HG03175 (cell line): ENCODE results near the gene CPLX1.
"Not testable (repeated sequence)": the region's sequence is repeated elsewhere in the genome, so short reads cannot be mapped to it uniquely, and the experiment has no call there.

Experiments used
- ATAC-seq: cut with Tn5 transposase; IDR thresholded peaks from one replicate; pipeline ENCODE4 v1.9.1; 2021; ENCODE audit warnings: mild to moderate bottlenecking, moderate library complexity; ENCODE audit not compliant: unreplicated experiment

CPLX1 gene

GRCh38 chr4:762211-763190 is 63.4 kb downstream of the CPLX1 start:
- no peak for ATAC-seq

GRCh38 chr4:761739-762138 is 64.2 kb downstream of the CPLX1 start:
- ATAC-seq, result no peak

DNA sequence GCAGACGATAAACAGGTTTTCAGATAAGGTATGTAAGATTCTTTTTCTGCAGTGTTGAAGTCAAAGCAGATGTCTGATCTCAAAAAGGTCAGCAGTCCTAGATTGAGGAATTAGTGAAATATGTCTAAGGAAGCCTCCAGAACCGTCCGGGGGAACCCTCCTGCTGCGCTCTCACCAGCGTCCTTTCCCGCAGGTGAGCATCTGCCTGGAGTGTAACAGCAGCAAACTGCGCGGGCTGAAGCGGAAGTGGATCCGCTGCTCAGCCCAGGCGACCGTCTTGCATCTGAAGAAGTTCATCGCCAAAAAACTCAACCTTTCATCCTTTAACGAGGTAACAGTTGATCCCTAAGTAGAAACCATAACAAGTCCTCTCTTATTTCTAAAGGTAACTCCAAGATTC is 64.8 kb downstream of the CPLX1 start:
- no peak for ATAC-seq

GRCh38 chr4:760616-761015 is 65.3 kb downstream of the CPLX1 start:
- no peak for ATAC-seq

DNA sequence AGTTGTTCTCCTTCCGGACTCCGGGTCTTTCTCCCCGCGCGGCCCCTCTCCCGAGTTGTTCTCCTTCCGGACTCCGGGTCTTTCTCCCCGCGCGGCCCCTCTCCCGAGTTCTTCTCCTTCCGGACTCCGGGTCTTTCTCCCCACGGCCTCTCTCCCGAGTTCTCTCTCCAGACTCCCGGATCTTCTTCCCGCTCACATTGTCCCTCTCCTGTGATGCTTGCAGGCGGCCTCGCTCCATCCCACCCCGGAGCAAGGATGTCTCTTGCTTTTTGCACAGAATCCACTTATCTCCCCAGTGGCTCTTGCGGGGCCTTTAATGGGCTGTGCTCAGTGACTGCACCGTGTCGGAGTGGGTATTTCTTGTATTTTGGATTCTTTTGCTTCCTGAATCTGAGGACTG is 66.1 kb downstream of the CPLX1 start:
- not testable (repeated sequence) for ATAC-seq

- ATAC-seq, result no peak
Measured at GRCh38 chr4:757111-757510, 68.8 kb downstream of the CPLX1 start.

DNA sequence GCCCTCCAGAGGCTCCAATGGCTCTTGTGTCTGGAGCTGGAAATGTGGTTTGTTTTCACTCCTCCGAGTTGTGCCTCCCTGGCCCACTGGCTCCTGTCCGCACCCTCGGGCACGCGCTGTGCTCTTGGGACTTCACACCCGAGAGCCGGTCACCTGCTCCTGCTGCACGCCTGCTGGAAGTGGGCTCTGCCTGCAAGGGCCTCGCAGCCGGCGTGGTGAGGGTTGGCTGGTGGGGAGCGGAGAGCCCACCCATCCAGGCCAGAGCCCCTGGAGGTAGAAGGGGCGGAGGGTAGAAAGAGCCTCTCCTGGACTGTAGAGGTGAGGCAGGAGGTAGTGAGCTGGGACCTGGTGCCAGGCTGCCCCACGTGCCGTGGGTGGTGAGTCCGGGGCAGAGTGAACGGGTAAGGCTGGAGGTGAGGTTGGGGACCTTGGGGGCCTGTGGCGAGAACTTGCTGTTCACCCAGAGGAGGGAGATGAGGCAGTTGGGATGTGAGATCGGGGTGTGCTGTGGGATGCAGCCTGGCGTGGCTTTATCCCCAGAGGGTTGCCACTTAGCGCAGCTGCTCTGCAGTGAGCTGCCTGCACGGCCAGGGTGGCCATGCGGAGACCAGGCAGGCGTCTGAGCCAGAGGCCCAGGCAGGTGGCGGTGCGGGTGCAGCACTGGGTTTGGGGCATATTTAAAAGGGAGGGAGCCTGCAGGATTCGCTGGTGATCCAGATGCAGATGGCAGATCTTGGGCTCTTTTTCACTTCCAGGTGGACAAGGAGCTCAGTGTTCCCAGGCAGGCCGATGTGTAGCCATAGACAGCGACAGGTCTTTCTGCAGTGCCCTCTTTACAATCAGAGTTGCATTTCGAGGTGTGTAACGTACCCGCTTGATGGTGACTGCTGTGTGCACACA is 71.5 kb downstream of the CPLX1 start:
- ATAC-seq, result no peak

- ATAC-seq, result not testable (repeated sequence)
Measured at GRCh38 chr4:753186-753585, 72.7 kb downstream of the CPLX1 start.

DNA sequence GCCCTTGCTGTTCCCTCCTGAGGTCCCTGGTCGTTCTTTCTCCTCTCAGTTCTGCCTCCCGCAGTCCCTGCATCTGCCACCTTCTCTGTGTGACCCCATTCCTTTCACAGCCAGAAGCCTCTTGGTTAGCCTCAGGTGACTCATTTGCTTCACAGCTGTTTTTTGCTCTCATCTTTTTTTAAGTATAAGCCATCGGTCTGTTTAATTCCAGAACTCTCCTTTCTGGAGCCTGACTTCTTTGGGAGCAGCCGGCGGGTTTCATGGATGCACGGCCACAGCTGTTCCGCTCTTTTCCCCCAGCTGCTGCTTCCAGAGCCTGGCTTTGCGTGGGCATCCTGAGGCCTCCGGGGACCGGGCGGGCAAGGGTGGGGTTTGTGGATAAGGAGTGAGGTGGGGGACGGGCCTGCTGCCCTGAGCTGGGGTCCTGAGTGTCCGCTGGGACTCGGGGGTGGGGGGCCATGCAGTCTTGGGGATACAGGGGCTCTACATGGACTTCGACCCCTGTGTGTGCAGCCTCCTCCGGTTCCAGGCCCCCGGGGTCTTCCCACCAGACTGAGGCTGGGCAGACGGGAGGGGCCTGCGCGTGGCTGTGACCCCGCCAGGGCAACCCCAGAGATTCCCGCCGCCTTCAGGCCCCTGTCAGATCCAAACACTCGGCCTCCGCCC is 73.6 kb downstream of the CPLX1 start:
- ATAC-seq, result no peak

DNA sequence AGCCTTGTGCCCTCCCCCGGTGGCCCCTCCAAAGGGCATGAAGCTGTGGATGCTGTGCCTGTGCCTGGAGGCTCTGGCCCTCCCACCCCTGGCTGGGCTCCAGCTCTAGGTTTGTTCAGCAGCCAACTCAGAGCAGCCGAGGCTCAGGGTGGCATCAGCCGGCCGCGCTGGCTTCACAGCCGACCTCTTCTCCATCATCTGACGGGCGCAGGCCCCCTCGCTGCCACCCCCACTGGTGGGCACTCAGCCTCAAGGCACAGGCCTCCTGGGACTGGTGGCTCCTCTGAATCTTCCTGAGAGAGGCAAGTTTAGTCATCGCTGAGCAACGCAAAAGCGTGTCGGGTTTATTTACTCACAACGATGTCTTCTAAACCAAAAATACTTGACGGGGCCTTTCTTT is 74.3 kb downstream of the CPLX1 start:
- no peak for ATAC-seq

DNA sequence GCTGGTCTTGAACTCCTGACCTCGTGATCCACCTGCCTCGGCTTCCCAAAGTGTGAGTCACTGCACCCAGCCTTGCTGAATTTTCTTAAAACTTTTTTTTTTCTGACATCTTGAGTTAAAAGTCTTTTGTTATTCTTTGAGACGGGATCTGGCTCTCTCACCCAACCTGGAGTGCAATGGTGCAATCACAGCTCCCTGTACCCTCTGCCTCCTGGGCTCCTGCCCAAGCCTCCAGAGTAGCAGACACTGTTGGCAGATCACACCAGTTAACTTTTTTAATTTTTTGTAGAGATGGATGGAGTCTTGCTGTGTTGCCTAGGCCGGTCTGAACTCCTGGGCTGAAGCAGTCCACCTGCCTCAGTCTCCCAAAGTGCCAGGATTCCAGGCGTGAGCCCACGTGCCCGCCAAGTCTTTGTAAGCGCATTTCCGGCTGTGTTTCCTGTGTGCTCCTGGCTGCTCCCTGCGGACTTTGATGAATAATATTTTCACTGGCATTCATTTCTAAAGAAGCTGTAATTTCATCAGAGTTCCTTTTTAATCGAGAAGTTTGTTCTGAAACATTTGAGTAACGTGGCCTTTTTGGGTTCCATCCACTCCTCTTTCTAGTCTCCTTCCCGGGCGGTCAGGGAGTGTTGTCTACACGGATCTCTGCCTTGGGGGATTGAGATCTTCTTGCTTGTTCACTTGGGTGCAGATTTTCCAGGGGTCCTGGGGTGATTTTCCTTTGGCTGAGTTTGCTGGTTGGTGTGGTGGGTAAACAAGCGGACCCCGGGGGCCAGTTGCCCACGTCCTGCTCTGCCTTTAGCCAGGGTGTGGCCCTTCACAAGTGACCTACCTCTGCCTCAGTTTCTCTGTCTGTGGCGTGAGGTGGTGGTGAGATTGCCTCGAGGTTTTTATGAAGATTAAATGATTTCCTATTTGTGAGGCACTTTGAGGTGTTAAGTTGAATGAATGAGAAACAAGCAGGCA is 75.9 kb downstream of the CPLX1 start:
- no peak for ATAC-seq

DNA sequence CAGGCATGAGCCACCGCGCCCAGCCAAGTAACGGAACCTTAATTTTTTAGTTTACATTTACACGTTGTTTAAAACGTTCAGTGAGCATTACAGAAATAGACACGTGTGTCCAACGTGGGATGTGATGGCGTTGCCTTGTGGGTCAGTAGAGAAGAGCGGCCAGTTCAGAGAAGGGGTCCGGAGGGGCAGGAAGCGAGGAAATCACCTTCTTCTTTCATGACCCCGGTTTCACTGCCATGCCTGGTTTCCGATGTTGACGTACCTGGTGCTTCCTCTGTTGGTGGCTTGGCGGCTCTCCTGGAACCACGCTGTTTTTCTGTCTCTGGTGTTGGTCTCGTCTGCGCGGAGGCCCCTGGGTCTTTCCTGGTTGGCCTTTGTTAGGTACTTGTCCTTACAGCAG is 77.5 kb downstream of the CPLX1 start:
- ATAC-seq, result no peak

GRCh38 chr4:747546-748170 is 78.3 kb downstream of the CPLX1 start:
- no peak for ATAC-seq

GRCh38 chr4:744212-744841 is 81.6 kb downstream of the CPLX1 start:
- ATAC-seq, result no peak

- ATAC-seq, result no peak
Measured at GRCh38 chr4:743463-744211, 82.3 kb downstream of the CPLX1 start.

DNA sequence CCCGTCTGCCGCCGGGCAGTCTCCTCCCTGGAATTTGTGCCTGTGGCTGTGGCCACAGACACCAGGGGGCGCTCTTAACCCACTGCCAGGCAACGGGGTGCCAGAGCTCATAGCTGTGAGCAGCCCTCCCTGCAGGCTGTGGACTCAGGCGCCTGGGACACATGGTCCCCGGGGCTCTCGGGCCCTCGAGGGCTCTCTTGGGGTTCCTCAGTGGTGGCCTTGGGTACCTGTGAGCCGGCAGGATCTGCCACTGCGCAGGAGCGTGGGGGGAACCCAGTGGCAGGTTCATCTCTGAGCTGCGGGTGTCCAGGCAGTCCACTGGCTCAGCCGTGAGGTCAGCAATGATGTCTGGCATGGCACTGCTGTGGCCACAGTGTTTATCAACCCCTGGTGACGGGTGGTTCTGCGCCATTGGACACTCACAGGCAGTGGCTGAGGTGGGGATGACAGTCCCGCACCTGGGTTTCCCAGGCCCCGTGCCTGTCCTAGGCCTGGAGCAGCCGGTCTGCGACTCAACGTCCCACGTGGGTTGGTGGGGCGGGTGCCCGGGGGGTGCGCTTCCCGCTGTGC is 83.1 kb downstream of the CPLX1 start:
- ATAC-seq, result peak; percentile 68

DNA sequence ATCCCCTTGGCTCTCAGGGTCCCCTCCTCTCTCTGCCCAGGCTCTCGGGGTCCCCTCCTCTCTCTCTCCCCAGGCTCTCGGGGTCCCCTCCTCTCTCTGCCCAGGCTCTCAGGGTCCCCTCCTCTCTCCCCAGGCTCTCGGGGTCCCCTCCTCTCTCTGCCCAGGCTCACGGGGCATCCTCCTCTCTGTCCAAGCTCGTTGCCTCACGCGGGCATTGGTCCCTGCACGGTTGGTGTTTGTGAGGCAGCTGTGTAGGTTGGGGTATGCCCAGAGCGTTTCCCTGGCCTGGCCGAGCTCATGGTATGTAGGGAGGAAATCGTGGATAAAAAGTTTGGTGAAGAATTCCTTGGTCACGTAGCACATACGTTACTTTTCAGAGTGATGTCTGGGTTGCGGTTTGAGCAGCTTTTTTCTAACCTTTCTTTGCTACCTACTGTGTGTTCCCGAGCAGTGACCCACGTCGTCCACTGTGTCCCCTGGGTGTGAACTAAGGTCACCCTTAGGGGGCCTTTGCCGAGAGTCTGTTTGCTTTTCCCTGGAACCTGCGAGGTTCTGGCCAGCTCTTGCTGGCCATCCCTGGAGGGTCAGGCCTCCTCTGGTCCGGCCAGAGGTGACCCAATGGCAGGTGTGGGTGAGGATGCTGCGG is 83.7 kb downstream of the CPLX1 start:
- ATAC-seq, result no peak
